Jurkat, Clone E6-1 (cell line): ENCODE results near the gene ADAMTS16.

Experiments
- DNase-seq: peaks from one replicate; pipeline ENCODE4 v3.0.0-alpha.2; 2011; ENCODE audit warnings: low read depth, low spot score
- H3K4me3 ChIP-seq: 2 replicates; pipeline ENCODE4 v1.5.1; 2011; ENCODE audit warnings: mild to moderate bottlenecking, low read length, control low read depth, moderate library complexity

ADAMTS16 gene

DNA sequence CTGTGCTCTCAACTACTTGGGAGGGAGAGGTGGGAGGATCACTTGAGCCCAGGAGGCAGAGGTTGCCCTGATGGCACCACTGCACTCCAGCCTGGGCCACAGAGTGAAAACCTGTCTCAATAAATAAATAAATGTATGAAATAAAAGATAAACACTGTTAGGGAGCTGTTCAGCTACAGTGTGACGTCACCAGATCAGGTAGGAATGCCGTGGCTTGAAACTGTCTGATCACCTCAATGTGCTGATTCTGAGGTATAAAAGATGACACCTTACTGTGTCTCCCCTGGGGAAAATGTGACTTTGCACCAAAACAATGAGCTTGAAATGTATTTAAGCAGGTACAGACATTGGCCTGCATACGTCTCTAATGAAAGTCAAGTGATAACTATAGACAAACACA lies 133.3 kb downstream of the ADAMTS16 start:
- DNase-seq: no peak
- no peak overlapping the region for H3K4me3 ChIP-seq

GRCh38 chr5:5273976-5274375 lies 133.8 kb downstream of the ADAMTS16 start:
- DNase-seq: no peak
- no peak overlapping the region for H3K4me3 ChIP-seq

DNA sequence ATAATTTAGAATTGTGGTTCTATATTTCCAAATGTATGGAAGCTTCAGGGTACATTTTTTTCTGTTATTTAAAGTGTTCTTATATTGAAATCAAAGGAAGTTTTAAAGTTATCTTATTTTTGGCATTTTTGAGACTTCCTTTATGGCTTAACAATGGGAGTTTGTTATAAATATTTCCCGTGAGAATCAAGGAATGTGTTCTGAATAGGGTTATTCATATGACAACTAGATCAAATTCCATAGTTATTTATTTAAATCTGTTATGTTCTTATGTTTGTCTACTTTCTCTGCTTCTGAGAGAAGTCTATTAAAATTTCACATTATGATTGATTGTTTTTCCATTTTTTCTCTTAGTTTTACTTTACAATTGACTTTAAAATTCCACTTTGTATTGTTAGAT lies 135.1 kb downstream of the ADAMTS16 start:
- no peak for DNase-seq
- H3K4me3 ChIP-seq: no peak overlapping the region

GRCh38 chr5:5276430-5276829 lies 136.3 kb downstream of the ADAMTS16 start:
- H3K4me3 ChIP-seq: no peak overlapping the region
- no peak for DNase-seq

- H3K4me3 ChIP-seq: no peak overlapping the region
- no peak for DNase-seq
These were observed 136.9 kb downstream of the ADAMTS16 start for GRCh38 chr5:5276951-5277517.

- DNase-seq: no peak
- H3K4me3 ChIP-seq: no peak overlapping the region
These were observed 138.2 kb downstream of the ADAMTS16 start for GRCh38 chr5:5278201-5278814.

GRCh38 chr5:5278815-5279381 lies 138.8 kb downstream of the ADAMTS16 start:
- no peak for DNase-seq
- no peak overlapping the region for H3K4me3 ChIP-seq

DNA sequence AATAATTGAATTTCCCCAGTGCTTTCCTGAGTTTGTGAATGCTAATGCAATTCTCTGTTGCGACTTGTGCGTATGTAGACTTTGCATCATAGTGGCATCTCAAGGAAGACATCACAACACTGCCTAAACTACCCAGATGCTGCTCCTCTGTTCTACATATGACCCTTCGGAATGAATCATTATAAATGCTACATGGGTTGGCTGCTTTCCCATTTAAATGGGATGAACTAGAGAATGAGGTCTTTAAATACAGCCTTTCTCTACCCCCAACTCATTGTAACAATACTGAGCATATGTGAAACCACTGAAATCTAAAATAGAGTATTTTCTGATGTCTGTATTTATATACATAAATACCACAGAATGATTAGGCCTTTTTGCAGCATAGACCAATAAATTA lies 145.8 kb downstream of the ADAMTS16 start:
- H3K4me3 ChIP-seq: no peak overlapping the region
- DNase-seq: no peak

DNA sequence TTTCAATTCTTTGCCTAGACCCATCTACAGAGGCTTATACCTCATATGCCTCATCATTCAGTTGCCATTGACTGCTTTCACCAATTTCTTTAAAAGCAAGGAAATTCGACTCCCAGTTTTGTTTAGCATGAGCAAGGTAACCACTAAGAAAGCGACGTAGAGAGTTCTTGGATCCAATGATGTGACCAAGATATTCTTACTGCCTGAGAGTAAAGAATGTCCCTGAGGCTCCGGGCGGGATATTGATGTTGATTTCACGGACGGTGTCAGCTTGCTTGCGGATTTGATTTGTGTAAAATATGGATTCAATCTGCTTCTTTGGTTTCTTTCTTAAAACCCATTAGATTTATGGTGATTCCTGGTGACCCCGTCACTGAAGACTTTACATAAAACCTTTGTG lies 147.3 kb downstream of the ADAMTS16 start:
- no peak for DNase-seq
- H3K4me3 ChIP-seq: no peak overlapping the region

GRCh38 chr5:5288201-5288600 lies 148.1 kb downstream of the ADAMTS16 start:
- no peak overlapping the region for H3K4me3 ChIP-seq
- no peak for DNase-seq

- DNase-seq: no peak
- H3K4me3 ChIP-seq: no peak overlapping the region
These were observed 149.4 kb downstream of the ADAMTS16 start for GRCh38 chr5:5289537-5289936.

DNA sequence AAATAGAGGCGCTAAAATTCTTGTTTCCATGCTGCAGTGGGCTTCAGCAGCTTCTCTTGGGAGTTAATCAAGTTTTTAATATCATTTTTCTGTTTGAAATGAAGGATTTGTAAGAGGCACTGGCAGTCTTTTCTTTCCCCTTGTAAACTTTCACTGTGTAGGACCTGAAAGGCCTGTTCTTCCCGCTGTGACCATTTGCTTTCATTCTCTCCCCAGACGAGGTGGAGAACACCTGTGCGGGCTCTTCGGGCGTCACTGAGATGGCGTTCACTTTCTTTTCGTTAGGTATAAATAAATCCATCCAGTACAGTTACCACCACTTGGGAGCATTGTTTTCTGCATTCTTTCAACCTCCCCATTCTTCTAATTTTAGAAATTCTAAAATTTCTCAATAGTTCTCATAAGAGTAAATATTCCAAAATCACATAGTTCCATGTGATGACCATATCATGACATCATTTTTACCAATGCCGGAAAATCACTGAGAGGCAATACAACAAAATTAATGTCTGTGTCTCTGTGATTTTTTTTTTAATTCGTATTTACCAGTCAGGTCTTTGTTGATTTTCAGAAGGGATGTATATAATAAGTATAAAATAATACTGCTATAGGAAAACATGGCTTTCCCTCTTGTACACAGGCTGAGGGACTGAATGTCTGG lies 150.7 kb downstream of the ADAMTS16 start:
- H3K4me3 ChIP-seq: no peak overlapping the region
- DNase-seq: no peak

DNA sequence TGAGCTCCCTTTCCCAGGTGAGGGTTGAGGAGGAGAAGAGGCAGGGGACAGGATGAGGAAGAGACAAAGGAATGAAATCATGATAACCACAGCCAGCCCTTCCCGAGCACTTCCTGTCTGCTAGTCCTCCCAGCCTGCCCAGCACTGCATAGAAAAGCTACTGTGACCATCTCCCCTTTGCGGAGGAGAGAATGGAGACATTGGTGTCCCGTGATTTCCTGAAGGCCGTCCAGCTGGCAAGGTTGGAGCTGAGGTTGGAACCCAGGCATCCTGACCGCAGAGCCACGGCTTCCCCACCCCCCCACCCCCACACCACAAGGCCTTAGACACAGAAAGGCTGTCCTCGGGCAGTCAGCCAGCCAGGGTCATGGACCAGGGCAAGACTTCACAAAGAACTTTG lies 151.2 kb downstream of the ADAMTS16 start:
- DNase-seq: no peak
- H3K4me3 ChIP-seq: no peak overlapping the region

DNA sequence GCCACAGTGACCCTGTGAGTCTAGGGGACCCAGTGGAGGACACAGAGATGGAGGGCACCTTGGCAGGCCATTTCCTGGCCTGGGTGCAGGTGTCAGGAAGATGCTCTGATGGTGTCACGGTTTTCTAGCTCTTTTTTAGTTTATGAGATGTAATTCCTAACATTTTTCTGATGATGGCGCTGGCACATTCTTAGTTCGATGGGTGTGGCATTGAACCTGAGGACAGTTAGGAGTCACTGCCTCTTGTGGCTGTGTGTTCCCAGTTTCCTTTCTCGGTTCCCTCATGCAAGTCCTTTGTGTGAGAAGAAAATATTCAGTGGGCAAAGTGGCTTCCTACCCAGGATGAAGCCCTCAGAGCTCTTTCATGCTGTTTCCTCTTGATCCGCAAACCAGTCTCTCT lies 152.9 kb downstream of the ADAMTS16 start:
- no peak overlapping the region for H3K4me3 ChIP-seq
- DNase-seq: no peak

- no peak for DNase-seq
- H3K4me3 ChIP-seq: no peak overlapping the region
These were observed 154.3 kb downstream of the ADAMTS16 start for GRCh38 chr5:5294429-5294828.

GRCh38 chr5:5295351-5295750 lies 155.2 kb downstream of the ADAMTS16 start:
- DNase-seq: no peak
- no peak overlapping the region for H3K4me3 ChIP-seq

DNA sequence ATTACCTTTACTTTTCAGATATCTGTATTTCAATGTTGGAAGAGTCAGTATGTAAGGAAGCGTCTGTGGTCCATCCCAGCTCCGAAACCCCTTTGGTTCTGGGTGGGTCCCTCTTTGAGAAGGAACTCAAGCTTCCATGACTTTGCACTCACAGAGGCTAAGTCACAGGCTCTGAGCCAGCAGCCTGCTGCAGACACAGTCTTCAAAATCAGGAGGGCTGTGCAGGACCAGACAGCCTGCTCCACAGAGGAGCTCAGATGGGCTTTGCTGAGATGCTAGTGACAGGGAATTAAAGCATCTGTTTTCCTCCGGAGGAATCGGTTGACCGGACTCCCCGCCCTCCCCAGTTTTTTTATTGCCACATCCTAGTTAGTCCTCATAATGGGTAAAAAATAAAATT lies 155.9 kb downstream of the ADAMTS16 start:
- DNase-seq: no peak
- H3K4me3 ChIP-seq: no peak overlapping the region

DNA sequence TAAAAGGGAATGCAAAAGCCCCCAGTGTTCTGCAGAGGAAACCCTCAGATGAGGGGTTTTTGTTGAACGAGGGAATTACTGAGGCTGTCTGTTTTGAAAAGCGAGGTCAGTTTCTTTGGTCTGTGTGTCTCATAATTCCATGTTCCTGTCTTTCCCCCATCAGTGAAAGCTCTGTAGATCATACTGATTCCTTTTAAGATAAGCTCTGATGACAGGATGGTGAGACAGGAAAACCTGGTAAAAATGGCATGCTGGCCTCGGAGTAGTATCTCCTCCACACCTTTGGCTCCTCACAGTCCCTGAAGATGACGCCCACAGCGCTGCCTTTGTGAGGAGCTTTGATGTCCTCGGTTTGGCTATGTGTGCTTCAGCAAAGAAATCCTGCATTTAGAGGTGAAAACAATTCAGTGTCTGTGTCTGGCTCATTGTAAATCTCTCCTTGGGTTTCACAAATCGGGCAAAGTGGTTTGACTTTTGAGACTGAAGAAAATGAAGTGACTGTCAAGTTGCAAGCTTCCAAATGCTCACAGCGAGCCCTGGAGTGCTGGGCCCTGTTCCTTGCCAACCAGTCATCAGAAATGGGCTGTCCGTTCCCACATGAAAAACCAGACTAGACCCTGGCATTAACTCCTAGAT lies 157.4 kb downstream of the ADAMTS16 start:
- H3K4me3 ChIP-seq: no peak overlapping the region
- no peak for DNase-seq

GRCh38 chr5:5298068-5298633 lies 158.0 kb downstream of the ADAMTS16 start:
- no peak overlapping the region for H3K4me3 ChIP-seq
- DNase-seq: no peak
